Liver (tissue), 3 donors: ENCODE data around the gene ECI1.

Experiments used
- CTCF ChIP-seq: fragments of 150-350 bp; IDR thresholded peaks from 2 replicates; pipeline ENCODE4 v1.5.1; 2017; ENCODE audit warnings: improper control_type of control experiment, low read depth, low read length; ENCODE audit not compliant: missing input control
- TAF1 ChIP-seq: conservative IDR thresholded peaks from 2 replicates; pipeline ENCODE4 v1.6.1; 2016; ENCODE audit warnings: antibody characterized with exemption, mild to moderate bottlenecking
- ZBTB33 ChIP-seq: IDR thresholded peaks from 2 replicates; pipeline ENCODE4 v1.6.1; 2016; ENCODE audit warnings: antibody characterized with exemption
- donor health status: healthy.
- donor health status: healthy.

- TF ChIP-seq CTCF: no peak
- no peak for TF ChIP-seq TAF1
- no peak for TF ChIP-seq ZBTB33
These were observed 12.3 kb downstream of the ECI1 start for GRCh38 chr16:2238838-2239675.
